BJ (cell line): Measurements from ENCODE around the gene RGCC. TPM values are rescaled to one million over a fixed set of nuclear protein-coding genes. Genes with fewer than 3 reads are reported as not detected.

ENCODE experiments used
- CTCF ChIA-PET: fragments of 350-600 bp; formaldehyde crosslinking; extraction: SDS; loops from one replicate; lab custom pipeline; 2021; ENCODE audit warnings: antibody characterized with exemption, inconsistent platforms; lab: Yijun Ruan, JAX
- POLR2A ChIA-PET: fragments of 300-600 bp; sonication (Branson Sonifier 250); formaldehyde crosslinking; extraction: SDS; loops from one replicate; lab custom pipeline; 2021; ENCODE audit warnings: antibody characterized with exemption; lab: Charles Lee
- DNase-seq: peaks from one replicate; pipeline ENCODE4 v3.0.0-alpha.2; 2011; ENCODE audit warnings: low read depth
- H3K27me3 ChIP-seq: 2 replicates; pipeline ENCODE4 v1.6.0; 2011; ENCODE audit warnings: low read length; ENCODE audit not compliant: control insufficient read depth, insufficient read depth
- H3K36me3 ChIP-seq: 2 replicates; pipeline ENCODE4 v1.5.1; 2011; ENCODE audit warnings: low read length; ENCODE audit not compliant: control insufficient read depth, insufficient read depth
- H3K4me3 ChIP-seq: 2 replicates; pipeline ENCODE4 v1.5.1; 2011; ENCODE audit warnings: low read depth, mild to moderate bottlenecking, control low read depth, low read length
- CTCF ChIP-seq: IDR thresholded peaks from 2 replicates; pipeline ENCODE4 v1.5.1; 2011; ENCODE audit warnings: low read depth, mild to moderate bottlenecking, control low read depth, inconsistent platforms, low read length, moderate library complexity; ENCODE audit not compliant: insufficient read depth
- polyA plus RNA-seq: library from polyadenylated mRNA; depleted of rRNA; stranded (reverse); fragments of >200 nt; gene quantifications from 2 replicates; pipeline ENCODE4 v1.2.3, GENCODE V29; 2011

The RGCC gene
- polyA plus RNA-seq, 1 experiment: 5.7 TPM

- DNase-seq: no peak
- H3K36me3 ChIP-seq: no peaks in the 10 kb centered on the region
- no peak for TF ChIP-seq CTCF
- H3K4me3 ChIP-seq: no peak overlapping the region
- POLR2A ChIA-PET: interaction anchor here (0.6 kb wide), 1 partner anchor 10 kb away, joined by 3 read pairs; no protein-coding TSS in a partner anchor
- CTCF ChIA-PET: no interaction called here
- H3K27me3 ChIP-seq: peaks cover 1% of the 10 kb centered on the region; the same call in 1 of the 2 replicates
Observed at GRCh38 chr13:41506312-41506711, 49.0 kb downstream of the RGCC start.

GRCh38 chr13:41509971-41510370 is 52.6 kb downstream of the RGCC start:
- no peak overlapping the region for H3K4me3 ChIP-seq
- no peak for TF ChIP-seq CTCF
- POLR2A ChIA-PET: no interaction called here
- CTCF ChIA-PET: no interaction called here
- no peaks in the 10 kb centered on the region; the same call in 1 of the 2 replicates for H3K27me3 ChIP-seq
- no peaks in the 10 kb centered on the region for H3K36me3 ChIP-seq
- DNase-seq: no peak

- ChIA-PET CTCF (no interaction called here), POLR2A (no interaction called here)
- no peak for DNase-seq
- Histone ChIP-seq H3K36me3 (no peaks in the 10 kb centered on the region), H3K27me3 (no peaks in the 10 kb centered on the region; the same call in 1 of the 2 replicates), H3K4me3 (no peak overlapping the region)
- no peak for TF ChIP-seq CTCF
Observed at GRCh38 chr13:41511827-41512226, 54.5 kb downstream of the RGCC start.

GRCh38 chr13:41512441-41512840 is 55.1 kb downstream of the RGCC start:
- no peak overlapping the region for H3K4me3 ChIP-seq
- no peaks in the 10 kb centered on the region for H3K36me3 ChIP-seq
- POLR2A ChIA-PET: no interaction called here
- TF ChIP-seq CTCF: no peak
- DNase-seq: no peak
- CTCF ChIA-PET: interaction anchor here (1.1 kb wide), 1 partner anchor 15 kb away, joined by 3 read pairs; no protein-coding TSS in a partner anchor
- no peaks in the 10 kb centered on the region; the same call in 1 of the 2 replicates for H3K27me3 ChIP-seq

GRCh38 chr13:41513600-41513999 is 56.2 kb downstream of the RGCC start:
- ChIA-PET POLR2A (no interaction called here), CTCF (interaction anchor here (0.6 to 1.1 kb wide), 3 partner anchors 12 to 322 kb away, joined by 3 to 5 read pairs (median 3); no protein-coding TSS in a partner anchor)
- Histone ChIP-seq H3K36me3 (no peaks in the 10 kb centered on the region), H3K4me3 (no peak overlapping the region), H3K27me3 (no peaks in the 10 kb centered on the region; the same call in 1 of the 2 replicates)
- no peak for TF ChIP-seq CTCF
- no peak for DNase-seq
